Smooth muscle cell (in vitro differentiated cells): Measurements from ENCODE around the gene ELMOD3. TPM values are rescaled to one million over a fixed set of nuclear protein-coding genes. Genes with fewer than 3 reads are reported as not detected.
A peak's percentile ranks its signal among the peaks of the same experiment; 100 is the strongest.
"Not testable (repeated sequence)": the region's sequence is repeated elsewhere in the genome, so short reads cannot be mapped to it uniquely, and the experiment has no call there.

ENCODE experiments used
- DNase-seq: peaks from one replicate; lab custom pipeline; 2025; ENCODE audit not compliant: unreplicated experiment; lab: John Stamatoyannopoulos, UW
- H2AFZ ChIP-seq: fragments of 200-600 bp; sonication (generic); 2 replicates; pipeline ENCODE4 v1.6.0; 2016; ENCODE audit warnings: antibody characterized with exemption, low read depth, mild to moderate bottlenecking
- H3F3A ChIP-seq: fragments of 200-600 bp; sonication (generic); 2 replicates; pipeline ENCODE4 v1.6.0; 2017; ENCODE audit warnings: antibody characterized with exemption, low read depth
- H3K27ac ChIP-seq: fragments of 200-600 bp; sonication (generic); 2 replicates; pipeline ENCODE4 v1.5.1; 2016; ENCODE audit warnings: low read depth, mild to moderate bottlenecking
- H3K27me3 ChIP-seq: fragments of 200-600 bp; sonication (generic); 2 replicates; pipeline ENCODE4 v1.6.1; 2016; ENCODE audit warnings: low read depth, mild to moderate bottlenecking
- H3K36me3 ChIP-seq: fragments of 200-600 bp; sonication (generic); 2 replicates; pipeline ENCODE4 v1.5.1; 2016; ENCODE audit warnings: low read depth
- H3K4me1 ChIP-seq: fragments of 200-600 bp; sonication (generic); 2 replicates; pipeline ENCODE4 v1.5.1; 2016; ENCODE audit warnings: low read depth
- H3K4me2 ChIP-seq: fragments of 200-600 bp; sonication (generic); 2 replicates; pipeline ENCODE4 v1.6.0; 2016; ENCODE audit warnings: mild to moderate bottlenecking
- H3K4me3 ChIP-seq: fragments of 200-600 bp; sonication (generic); 2 replicates; pipeline ENCODE4 v1.5.1; 2016; ENCODE audit warnings: mild to moderate bottlenecking
- H3K79me2 ChIP-seq: fragments of 200-600 bp; sonication (generic); 2 replicates; pipeline ENCODE4 v1.6.0; 2016; ENCODE audit warnings: low read depth, mild to moderate bottlenecking
- H3K9ac ChIP-seq: fragments of 200-600 bp; sonication (generic); 2 replicates; pipeline ENCODE4 v1.6.0; 2016; ENCODE audit warnings: low read depth
- H3K9me3 ChIP-seq: fragments of 200-600 bp; sonication (generic); replicated peaks from 2 replicates; pipeline ENCODE4 v1.5.1; 2016; ENCODE audit warnings: low read depth
- H4K20me1 ChIP-seq: fragments of 200-600 bp; sonication (generic); 2 replicates; pipeline ENCODE4 v1.6.0; 2016; ENCODE audit warnings: low read depth
- WGBS: methylation state at CpG from one replicate; pipeline ENCODE4 v1.1.7; 2016; ENCODE audit warnings: low lambda C conversion rate; 5-methylcytosine and 5-hydroxymethylcytosine counted together
- polyA plus RNA-seq: library from polyadenylated mRNA; unstranded; fragments of >200 nt; fragmentation: Nextera tagmentation; extraction: Ambion mirVana; gene quantifications from 2 replicates; pipeline ENCODE4 v1.2.1, GENCODE V29; 2016
- total RNA-seq: library from RNA; depleted of rRNA; stranded (reverse); fragments of >200 nt; gene quantifications from 2 replicates; pipeline ENCODE4 v1.2.3, GENCODE V29; 2014
- TF ChIP-seq, protein P1 (sequence below): fragments of 200-600 bp; sonication (generic); IDR thresholded peaks from 2 replicates; pipeline ENCODE4 v1.5.1; 2017; ENCODE audit warnings: borderline replicate concordance, mild to moderate bottlenecking, antibody characterized with exemption; ENCODE audit not compliant: insufficient read depth, poor library complexity, severe bottlenecking

Gene ELMOD3
- total and polyA plus RNA-seq, 2 experiments from 2014 or later, result 13.3 to 15.2 TPM

DNA sequence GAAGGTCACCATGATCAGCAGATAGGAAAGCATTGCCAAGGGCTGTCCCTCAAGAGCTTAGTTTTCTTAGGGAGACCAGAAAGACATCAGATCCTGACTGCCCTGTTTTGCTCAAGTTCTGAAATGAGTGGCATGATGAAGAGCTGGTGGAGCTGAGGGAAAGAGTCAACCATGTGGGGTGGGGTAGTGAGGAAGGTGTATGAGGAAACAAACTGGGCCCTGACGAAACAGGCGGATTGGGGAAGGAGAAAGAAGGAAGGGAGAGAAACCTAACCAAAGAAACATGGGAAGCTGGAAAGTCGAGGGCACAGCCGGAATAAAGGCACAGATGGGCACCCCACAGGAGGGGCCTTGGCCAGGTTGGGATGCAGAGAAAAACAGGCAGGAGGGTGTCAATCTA, 34.8 kb upstream of the ELMOD3 start:
- Histone ChIP-seq H3K79me2 (peaks cover 41% of the 10 kb centered on the region), H3K27me3 (no peaks in the 10 kb centered on the region), H3F3A (peaks cover 35% of the 10 kb centered on the region), H3K27ac (peak overlapping the region; percentile 76), H3K4me1 (peaks cover 3% of the 10 kb centered on the region), H3K36me3 (peaks cover 6% of the 10 kb centered on the region), H4K20me1 (peaks cover 71% of the 10 kb centered on the region), H3K9me3 (no peaks in the 10 kb centered on the region), H3K4me2 (no peak overlapping the region), H2AFZ (no peak overlapping the region), H3K9ac (no peak overlapping the region), H3K4me3 (no peak overlapping the region)
- 94% methylated on average over 4 of the region's 4 CpGs for WGBS
- DNase-seq, result no peak
- TF ChIP-seq, protein P1, sequence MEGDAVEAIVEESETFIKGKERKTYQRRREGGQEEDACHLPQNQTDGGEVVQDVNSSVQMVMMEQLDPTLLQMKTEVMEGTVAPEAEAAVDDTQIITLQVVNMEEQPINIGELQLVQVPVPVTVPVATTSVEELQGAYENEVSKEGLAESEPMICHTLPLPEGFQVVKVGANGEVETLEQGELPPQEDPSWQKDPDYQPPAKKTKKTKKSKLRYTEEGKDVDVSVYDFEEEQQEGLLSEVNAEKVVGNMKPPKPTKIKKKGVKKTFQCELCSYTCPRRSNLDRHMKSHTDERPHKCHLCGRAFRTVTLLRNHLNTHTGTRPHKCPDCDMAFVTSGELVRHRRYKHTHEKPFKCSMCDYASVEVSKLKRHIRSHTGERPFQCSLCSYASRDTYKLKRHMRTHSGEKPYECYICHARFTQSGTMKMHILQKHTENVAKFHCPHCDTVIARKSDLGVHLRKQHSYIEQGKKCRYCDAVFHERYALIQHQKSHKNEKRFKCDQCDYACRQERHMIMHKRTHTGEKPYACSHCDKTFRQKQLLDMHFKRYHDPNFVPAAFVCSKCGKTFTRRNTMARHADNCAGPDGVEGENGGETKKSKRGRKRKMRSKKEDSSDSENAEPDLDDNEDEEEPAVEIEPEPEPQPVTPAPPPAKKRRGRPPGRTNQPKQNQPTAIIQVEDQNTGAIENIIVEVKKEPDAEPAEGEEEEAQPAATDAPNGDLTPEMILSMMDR, result no peak

DNA sequence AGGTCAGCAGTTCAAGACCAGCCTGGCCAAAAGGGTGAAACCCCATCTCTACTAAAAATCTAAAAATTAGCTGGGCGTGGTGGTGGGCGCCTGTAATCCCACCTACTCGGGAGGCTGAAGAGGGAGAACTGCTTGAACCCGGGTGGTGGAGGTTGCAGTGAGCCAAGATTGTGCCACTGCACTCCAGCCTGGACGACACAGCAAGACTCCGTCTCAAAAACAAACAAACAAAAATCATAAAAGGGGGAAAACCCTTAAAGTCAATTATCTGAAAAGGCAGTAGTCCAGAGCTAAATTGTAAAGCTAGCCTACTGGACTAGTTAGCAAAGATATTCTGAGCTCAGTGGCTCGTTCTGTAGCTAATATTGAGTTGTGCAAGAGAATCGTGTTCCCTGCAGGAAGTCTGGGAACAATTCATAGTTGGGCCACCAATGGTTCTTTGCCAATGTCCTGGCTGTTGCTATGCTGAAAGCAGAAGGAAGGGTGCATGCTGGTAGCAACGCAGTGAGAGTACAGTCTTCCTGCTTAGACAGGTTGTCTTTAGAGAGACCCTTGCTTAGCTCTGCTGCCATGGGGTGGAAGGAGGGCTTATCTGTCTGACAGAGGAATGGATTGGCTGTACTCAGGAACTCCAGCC, 31.1 kb upstream of the ELMOD3 start:
- peaks cover 62% of the 10 kb centered on the region for H3K79me2 ChIP-seq
- peaks cover 24% of the 10 kb centered on the region for H3F3A ChIP-seq
- no peak overlapping the region for H3K4me3 ChIP-seq
- TF ChIP-seq, protein P1, result no peak
- no peaks in the 10 kb centered on the region for H3K9me3 ChIP-seq
- H2AFZ ChIP-seq, result no peak overlapping the region
- no peak for DNase-seq
- H3K4me1 ChIP-seq, result peaks cover 23% of the 10 kb centered on the region
- H3K27ac ChIP-seq, result no peak overlapping the region
- no peak overlapping the region for H3K9ac ChIP-seq
- H3K27me3 ChIP-seq, result no peaks in the 10 kb centered on the region
- peaks cover 6% of the 10 kb centered on the region for H3K36me3 ChIP-seq
- 96% methylated on average over 9 of the region's 9 CpGs for WGBS
- no peak overlapping the region for H3K4me2 ChIP-seq
- peaks cover 80% of the 10 kb centered on the region for H4K20me1 ChIP-seq

- DNase-seq, H3K9me3 ChIP-seq, H3K4me3 ChIP-seq, H3K27me3 ChIP-seq, H2AFZ ChIP-seq, H3K4me2 ChIP-seq, H3K9ac ChIP-seq, H3K36me3 ChIP-seq, H3K27ac ChIP-seq: not testable (repeated sequence)
- Histone ChIP-seq H3K79me2 (peaks cover 62% of the 10 kb centered on the region), H3K4me1 (peaks cover 29% of the 10 kb centered on the region), H3F3A (peaks cover 24% of the 10 kb centered on the region), H4K20me1 (peaks cover 75% of the 10 kb centered on the region)
- WGBS, result 99% methylated on average over 11 of the region's 11 CpGs
Observed at GRCh38 chr2:85323988-85324367, 30.6 kb upstream of the ELMOD3 start.

GRCh38 chr2:85324639-85325465, 29.7 kb upstream of the ELMOD3 start:
- TF ChIP-seq, protein P1, result no peak
- Histone ChIP-seq H3K9ac (peak overlapping the region; percentile 23), H3K4me3 (peak overlapping the region; percentile 68), H3K36me3 (peaks cover 6% of the 10 kb centered on the region), H3K9me3 (no peaks in the 10 kb centered on the region), H3F3A (peaks cover 19% of the 10 kb centered on the region), H3K79me2 (peaks cover 62% of the 10 kb centered on the region), H3K27me3 (no peaks in the 10 kb centered on the region), H3K4me2 (peak overlapping the region; percentile 88), H3K4me1 (peaks cover 30% of the 10 kb centered on the region), H2AFZ (no peak overlapping the region), H3K27ac (no peak overlapping the region), H4K20me1 (peaks cover 68% of the 10 kb centered on the region)
- 83% methylated on average over 10 of the region's 10 CpGs for WGBS
- no peak for DNase-seq
